ENCODE results near the gene LSM6. TPM values are rescaled to one million over a fixed set of nuclear protein-coding genes. Genes with fewer than 3 reads are reported as not detected.

LSM6 gene
- total RNA-seq (2014; rRNA removed; shearing (Covaris generic)): 54.7 and 106 TPM in 2 replicates

GRCh38 chr4:146175541-146176453, at the start of gene LSM6:
TSS of gene LSM6 (plus strand) at chr4:146175718. CDS start at chr4:146182922, 7,204 bp downstream.
- in situ Hi-C loops (cut with HindIII; ENCODE audit: low sequenced_read_pairs): no loop called here
- DNase-seq (ENCODE audit: low spot score): peak; percentile 93

GRCh38 chr4:146132445-146132844, 43.1 kb upstream of the LSM6 start:
- in situ Hi-C loops (cut with HindIII; ENCODE audit: low sequenced_read_pairs): no loop called here
- no peak for DNase-seq (ENCODE audit: low spot score)

GRCh38 chr4:146134761-146135445, 40.6 kb upstream of the LSM6 start:
- DNase-seq (ENCODE audit: low spot score): peak; percentile 69
- in situ Hi-C loops (cut with HindIII; ENCODE audit: low sequenced_read_pairs): no loop called here

- in situ Hi-C loops (cut with HindIII; ENCODE audit: low sequenced_read_pairs): no loop called here
- no peak for DNase-seq (ENCODE audit: low spot score)
Observed at GRCh38 chr4:146135941-146136340, 39.6 kb upstream of the LSM6 start.

- in situ Hi-C loops (cut with HindIII; ENCODE audit: low sequenced_read_pairs): no loop called here
- no peak for DNase-seq (ENCODE audit: low spot score)
Observed at GRCh38 chr4:146142768-146143167, 32.8 kb upstream of the LSM6 start.

- DNase-seq (ENCODE audit: low spot score): no peak
- in situ Hi-C loops (cut with HindIII; ENCODE audit: low sequenced_read_pairs): no loop called here
Observed at GRCh38 chr4:146143888-146144287, 31.6 kb upstream of the LSM6 start.

GRCh38 chr4:146146918-146147317, 28.6 kb upstream of the LSM6 start:
- DNase-seq (ENCODE audit: low spot score): no peak
- in situ Hi-C loops (cut with HindIII; ENCODE audit: low sequenced_read_pairs): no loop called here

GRCh38 chr4:146148021-146148420, 27.5 kb upstream of the LSM6 start:
- no peak for DNase-seq (ENCODE audit: low spot score)
- in situ Hi-C loops (cut with HindIII; ENCODE audit: low sequenced_read_pairs): no loop called here

GRCh38 chr4:146154057-146154456, 21.5 kb upstream of the LSM6 start:
- DNase-seq (ENCODE audit: low spot score): no peak
- in situ Hi-C loops (cut with HindIII; ENCODE audit: low sequenced_read_pairs): no loop called here

- in situ Hi-C loops (cut with HindIII; ENCODE audit: low sequenced_read_pairs): no loop called here
- no peak for DNase-seq (ENCODE audit: low spot score)
Observed at GRCh38 chr4:146155152-146155724, 20.3 kb upstream of the LSM6 start.

GRCh38 chr4:146158036-146158745, 17.3 kb upstream of the LSM6 start:
- in situ Hi-C loops (cut with HindIII; ENCODE audit: low sequenced_read_pairs): no loop called here
- DNase-seq (ENCODE audit: low spot score): no peak

- in situ Hi-C loops (cut with HindIII; ENCODE audit: low sequenced_read_pairs): no loop called here
- DNase-seq (ENCODE audit: low spot score): no peak
Observed at GRCh38 chr4:146159384-146160058, 16.0 kb upstream of the LSM6 start.

- in situ Hi-C loops (cut with HindIII; ENCODE audit: low sequenced_read_pairs): no loop called here
- no peak for DNase-seq (ENCODE audit: low spot score)
Observed at GRCh38 chr4:146161243-146161642, 14.3 kb upstream of the LSM6 start.

- in situ Hi-C loops (cut with HindIII; ENCODE audit: low sequenced_read_pairs): no loop called here
- no peak for DNase-seq (ENCODE audit: low spot score)
Observed at GRCh38 chr4:146165221-146165620, 10.3 kb upstream of the LSM6 start.

GRCh38 chr4:146165840-146166239, 9.7 kb upstream of the LSM6 start:
- no peak for DNase-seq (ENCODE audit: low spot score)
- in situ Hi-C loops (cut with HindIII; ENCODE audit: low sequenced_read_pairs): no loop called here

- in situ Hi-C loops (cut with HindIII; ENCODE audit: low sequenced_read_pairs): no loop called here
- no peak for DNase-seq (ENCODE audit: low spot score)
Observed at GRCh38 chr4:146170149-146170548, 5.4 kb upstream of the LSM6 start.

- in situ Hi-C loops (cut with HindIII; ENCODE audit: low sequenced_read_pairs): no loop called here
Observed at GRCh38 chr4:146176891-146177290, 1.4 kb downstream of the LSM6 start.

GRCh38 chr4:146178126-146178525, 2.6 kb downstream of the LSM6 start:
- in situ Hi-C loops (cut with HindIII; ENCODE audit: low sequenced_read_pairs): no loop called here
- no peak for DNase-seq (ENCODE audit: low spot score)

More at GRCh38 chr4:146176891-146177290, 1.4 kb downstream of the LSM6 start:
- no peak for DNase-seq (ENCODE audit: low spot score)

- in situ Hi-C loops (cut with HindIII; ENCODE audit: low sequenced_read_pairs): no loop called here
Observed at GRCh38 chr4:146179784-146180370, 4.4 kb downstream of the LSM6 start.

More at GRCh38 chr4:146179784-146180370, 4.4 kb downstream of the LSM6 start:
- peak; percentile 34 for DNase-seq (ENCODE audit: low spot score)
